ENCODE measurements around the gene PBX3.
"Not testable (repeated sequence)": the region's sequence is repeated elsewhere in the genome, so short reads cannot be mapped to it uniquely, and the experiment has no call there.

Gene PBX3

DNA sequence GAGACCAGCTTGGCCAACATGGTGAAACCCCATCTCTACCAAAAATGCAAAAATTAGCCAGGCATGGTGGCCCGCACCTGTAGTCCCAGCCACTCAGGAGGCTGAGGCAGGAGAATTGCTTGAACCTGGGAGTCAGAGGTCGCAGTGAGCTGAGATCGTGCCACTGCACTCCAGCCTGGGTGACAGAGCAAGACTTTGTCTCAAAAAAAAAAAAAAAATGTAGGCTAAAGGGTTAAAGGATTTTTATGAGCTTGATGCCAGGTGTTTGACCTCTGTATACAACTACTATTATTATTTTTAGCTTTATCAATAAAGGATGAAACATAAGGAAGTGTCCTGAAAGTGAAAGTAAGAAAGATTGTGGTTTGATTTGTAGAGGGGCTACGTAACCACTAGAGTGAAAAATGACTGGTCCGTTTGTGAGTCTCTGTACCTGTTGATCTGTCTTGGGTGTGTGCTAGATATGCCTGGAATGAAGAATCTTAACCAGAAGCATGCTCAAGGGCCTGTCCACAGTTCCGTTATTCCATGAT, 76.8 kb downstream of the PBX3 start:
- DNase-seq, result not testable (repeated sequence)

DNA sequence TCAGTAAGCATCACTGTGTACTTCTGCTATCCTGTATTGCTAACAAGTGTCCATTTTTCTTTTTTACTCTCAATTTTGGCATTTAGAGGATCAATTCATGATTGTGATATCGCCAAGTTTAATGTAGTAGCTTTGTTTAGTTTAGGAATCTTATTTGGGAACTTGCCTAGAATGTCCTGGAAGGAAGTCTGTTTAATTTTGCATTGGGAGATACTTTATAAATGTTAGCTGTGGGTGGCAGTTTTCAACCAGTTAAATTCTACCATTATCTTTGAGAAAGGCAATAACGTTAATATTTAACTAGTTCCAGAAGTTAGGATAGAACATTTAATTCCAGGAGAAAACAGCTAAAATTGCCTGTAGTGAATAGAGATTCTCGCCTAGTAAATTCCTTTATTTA, 78.6 kb downstream of the PBX3 start:
- DNase-seq, result no peak

DNA sequence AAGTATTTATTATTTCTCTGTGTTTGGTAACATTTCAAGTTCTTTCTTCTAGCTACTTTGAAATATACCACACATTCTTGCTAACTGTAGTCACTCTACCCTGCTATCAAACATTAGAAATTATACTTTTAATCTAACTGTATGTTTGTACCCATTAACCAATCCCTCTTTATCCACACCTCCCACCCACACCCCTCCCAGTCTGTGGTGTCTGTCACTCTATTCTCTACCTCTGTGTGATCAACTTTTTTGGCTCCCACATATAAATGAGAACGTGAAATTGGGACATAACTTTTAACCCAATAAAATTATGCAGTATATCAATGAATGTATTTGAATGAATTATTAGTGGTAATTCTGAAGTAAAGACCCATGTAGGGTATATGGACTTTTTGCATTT, 79.7 kb downstream of the PBX3 start:
- no peak for DNase-seq

GRCh38 chr9:125829743-125830142, 82.6 kb downstream of the PBX3 start:
- no peak for DNase-seq

DNA sequence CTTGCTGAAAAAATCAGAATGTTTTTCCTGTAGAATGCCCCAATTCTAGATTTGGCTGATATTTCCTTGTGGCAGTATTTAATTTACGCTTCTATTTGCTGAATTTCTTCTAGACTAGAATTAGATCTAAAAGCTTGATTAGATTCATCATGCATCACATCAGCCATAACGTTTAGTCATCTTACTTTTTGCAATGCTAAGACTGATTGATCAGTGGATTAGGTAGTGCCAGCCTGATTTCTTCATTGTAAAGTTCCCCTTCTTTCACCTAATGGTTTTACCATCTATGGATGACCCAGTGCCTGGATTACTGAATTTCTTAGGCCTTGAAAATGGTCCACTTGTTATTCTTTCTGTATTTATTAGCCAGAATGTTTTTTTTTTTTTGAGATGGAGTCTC, 83.9 kb downstream of the PBX3 start:
- no peak for DNase-seq

- DNase-seq, result no peak
These were observed 84.4 kb downstream of the PBX3 start for GRCh38 chr9:125831616-125832015.

DNA sequence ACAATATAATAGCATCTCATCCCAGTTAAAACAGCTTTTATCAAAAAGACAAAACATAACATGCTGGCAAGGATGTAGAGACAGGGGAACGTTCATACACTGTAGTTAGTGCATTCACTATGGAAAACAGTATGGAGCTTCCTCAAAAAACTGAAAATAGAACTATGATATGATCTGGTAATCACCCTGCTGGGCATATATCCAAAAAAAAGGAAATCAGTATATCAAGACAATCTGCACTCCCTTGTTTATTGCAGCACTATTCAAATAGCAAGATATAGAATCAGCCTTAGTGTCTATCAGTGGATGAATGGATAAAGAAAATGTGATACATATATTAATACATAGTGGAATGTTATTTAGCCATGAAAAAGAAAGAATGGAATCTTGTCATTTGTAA, 88.5 kb downstream of the PBX3 start:
- DNase-seq, result no peak

GRCh38 chr9:125839317-125839716, 92.1 kb downstream of the PBX3 start:
- no peak for DNase-seq

GRCh38 chr9:125841444-125841843, 94.3 kb downstream of the PBX3 start:
- no peak for DNase-seq

DNA sequence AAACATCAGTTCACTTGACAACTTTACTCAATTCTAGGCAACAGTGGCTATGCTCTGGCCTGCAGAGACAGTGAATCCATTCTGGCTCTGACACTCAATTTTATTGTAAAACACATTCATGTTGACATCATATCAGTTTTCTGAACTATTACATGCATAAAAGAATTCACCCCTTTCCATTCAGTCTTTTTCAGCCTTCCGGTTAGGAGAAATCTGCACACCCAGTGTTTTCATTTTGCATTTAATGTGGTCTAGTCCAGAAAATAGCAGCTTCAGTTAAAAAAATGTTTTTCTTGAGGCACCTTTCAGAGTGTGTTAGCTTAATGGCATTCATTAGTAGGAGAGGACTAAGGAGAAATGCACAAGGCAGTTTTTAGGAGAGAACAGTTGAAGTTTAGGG, 95.1 kb downstream of the PBX3 start:
- no peak for DNase-seq

DNA sequence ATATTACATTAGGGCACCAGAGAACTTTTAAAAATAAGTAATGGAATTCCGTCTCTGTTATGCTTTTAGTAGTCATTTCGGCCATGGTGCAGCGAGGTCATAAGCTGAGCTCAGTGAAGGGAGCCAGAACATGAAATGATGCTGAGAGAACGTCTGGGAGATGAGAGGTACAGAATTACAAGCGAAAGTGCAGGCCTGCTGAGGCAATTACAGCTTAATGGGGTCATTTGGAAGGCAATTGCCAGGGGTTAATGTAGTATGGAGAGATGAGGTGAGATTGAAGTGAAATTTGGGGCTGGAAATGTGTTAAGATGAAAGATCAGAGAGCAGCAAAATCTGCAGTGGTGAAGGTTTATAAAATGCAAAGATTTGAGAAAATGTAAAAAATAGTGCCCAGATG, 96.5 kb downstream of the PBX3 start:
- DNase-seq, result no peak

DNA sequence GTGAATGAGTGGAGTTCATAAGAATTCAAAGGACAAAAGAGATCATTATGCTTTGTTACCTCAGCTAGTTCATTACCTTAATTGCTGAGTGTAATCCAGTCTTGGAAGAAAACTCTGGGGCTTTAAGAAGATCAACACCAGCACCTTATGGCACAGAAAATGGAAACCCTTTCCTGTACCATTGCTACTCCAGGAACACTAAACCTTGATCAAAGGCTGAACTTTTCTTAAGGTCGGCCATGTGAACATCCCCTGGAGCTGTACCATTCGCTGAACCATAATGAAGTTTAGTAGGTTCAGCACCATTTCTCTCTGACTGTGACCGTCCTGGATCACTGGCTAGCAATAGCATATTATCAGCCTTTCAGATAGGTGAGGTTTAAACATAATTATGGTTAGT, 97.4 kb downstream of the PBX3 start:
- DNase-seq, result no peak

DNA sequence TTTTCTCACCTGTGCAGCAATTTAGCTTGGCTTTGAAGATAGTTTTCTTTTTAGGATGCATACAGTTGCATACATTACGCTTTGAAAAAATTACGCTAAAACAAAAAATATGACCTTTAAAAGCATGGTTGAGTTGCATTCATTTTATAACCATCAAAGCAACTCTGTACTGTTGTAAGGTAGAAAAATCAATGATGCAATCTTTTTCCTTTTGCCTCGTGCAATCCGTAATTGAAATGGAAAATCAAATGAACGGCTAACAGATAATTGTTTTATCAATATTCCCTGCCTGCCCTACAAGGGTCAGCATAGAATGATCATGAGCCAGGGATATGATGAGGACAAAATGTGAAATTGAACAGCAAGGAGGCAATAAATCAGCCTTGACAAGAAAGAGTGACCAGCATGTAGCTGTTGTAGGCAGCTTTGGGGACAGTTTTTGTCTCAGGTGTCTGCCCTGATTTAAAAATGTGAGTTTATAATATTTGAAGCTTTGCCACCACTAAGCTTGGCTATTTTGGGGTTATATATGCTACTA, 98.2 kb downstream of the PBX3 start:
- DNase-seq, result no peak

DNA sequence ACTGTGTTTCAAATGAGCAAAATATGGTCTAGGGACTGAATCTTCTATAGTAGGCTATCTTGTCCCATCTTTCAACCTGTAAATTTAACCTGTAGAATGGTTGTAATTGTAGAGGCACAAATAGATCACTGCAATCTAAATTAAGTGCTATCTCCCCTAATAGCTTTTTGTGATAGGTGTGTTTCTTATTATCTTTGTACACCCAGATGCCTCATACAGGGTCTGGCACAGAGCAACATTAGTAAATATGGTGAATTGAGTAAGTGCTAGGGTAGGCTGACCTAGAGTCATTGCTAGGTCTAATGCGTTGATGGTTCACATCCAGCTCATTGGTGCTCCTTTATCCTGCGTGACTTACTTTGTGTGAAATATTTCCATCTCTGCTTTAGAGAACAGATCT, 100.6 kb downstream of the PBX3 start:
- DNase-seq, result no peak

GRCh38 chr9:125850106-125850632, 103.0 kb downstream of the PBX3 start:
- no peak for DNase-seq

DNA sequence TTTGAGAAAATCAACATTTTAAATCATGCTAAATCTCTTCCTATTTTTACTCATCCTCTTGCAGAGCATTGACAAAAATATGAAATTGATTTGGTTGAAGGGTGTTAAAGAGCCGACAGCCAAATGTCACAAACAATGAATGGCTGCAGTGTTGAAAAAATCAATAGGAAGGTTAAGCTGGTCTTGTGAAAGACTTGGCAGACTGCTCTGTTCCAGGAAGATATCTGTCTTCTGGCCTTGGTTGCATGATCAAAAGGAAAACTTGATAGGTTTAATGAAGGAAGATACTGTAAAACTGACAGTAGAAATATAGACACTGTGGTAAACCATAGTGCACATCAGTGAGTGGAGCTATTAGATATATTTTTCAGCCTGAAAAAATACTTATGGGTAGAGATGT, 103.6 kb downstream of the PBX3 start:
- DNase-seq, result no peak

- DNase-seq, result no peak
These were observed 104.8 kb downstream of the PBX3 start for GRCh38 chr9:125851979-125852378.

- no peak for DNase-seq
These were observed 105.2 kb downstream of the PBX3 start for GRCh38 chr9:125852386-125852785.

DNA sequence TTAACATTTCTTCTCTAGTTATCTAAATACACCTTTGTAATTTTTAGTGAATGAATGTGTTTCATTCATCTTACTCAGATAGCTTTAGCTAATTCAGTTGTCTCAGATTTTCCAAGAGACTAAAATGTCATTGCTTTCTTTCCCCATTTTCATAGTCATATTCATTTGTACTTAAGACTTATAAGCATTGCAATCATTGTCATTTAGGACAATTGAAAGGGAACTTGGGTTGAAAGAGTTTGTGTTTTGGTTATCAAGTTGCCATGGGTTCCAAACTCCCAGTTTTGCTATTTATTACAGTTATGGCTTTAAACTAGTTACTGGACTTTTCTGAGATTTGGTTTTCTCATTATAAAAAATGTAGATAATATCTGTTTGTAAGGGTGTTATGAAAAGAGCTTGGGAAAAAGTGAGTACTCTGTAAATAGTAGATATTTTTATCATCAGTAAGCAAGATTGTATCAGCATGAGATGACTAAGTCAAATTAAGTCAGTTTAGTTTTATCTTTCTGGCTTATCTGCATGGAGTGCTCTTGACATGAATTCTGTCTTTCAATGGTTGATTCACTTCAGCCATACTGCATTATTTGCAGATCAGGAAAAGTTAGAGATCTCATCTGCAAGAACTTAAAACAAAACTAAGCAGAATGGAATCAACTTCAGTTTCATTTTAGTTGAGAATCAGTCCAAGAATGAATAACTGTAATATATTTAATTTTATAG, 107.5 kb downstream of the PBX3 start:
- DNase-seq, result no peak

GRCh38 chr9:125856331-125856730, 109.2 kb downstream of the PBX3 start:
- DNase-seq, result no peak

DNA sequence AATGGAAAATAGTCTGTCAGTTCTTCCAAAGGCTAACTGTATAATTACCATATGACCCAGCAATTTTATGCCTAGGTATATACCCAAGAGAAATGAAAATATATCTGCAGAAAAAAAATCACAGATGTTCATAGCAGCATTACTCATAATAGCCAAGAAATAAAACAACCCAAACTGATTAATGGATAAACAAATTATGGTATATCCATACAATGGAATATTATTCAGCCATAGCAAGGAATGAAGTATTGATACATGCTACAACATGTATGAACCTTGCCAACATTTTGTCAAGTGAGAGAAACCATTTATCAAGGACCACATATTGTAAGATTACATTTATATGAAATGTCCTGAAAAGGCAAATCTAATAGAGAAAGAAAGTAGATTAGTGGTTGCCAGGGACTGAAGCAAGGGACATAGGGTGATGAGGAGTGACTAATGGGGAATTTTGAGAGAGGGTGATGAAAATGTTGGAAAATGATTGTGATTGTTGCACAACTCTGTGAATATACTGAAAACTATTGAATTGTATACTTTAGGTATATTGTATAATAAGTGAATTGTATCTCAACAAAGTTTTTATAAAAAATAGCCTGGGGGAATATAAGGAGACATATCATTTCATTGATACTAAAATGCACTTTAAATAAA, 114.4 kb downstream of the PBX3 start:
- DNase-seq, result no peak

- DNase-seq, result no peak
These were observed 116.8 kb downstream of the PBX3 start for GRCh38 chr9:125863923-125864322.

DNA sequence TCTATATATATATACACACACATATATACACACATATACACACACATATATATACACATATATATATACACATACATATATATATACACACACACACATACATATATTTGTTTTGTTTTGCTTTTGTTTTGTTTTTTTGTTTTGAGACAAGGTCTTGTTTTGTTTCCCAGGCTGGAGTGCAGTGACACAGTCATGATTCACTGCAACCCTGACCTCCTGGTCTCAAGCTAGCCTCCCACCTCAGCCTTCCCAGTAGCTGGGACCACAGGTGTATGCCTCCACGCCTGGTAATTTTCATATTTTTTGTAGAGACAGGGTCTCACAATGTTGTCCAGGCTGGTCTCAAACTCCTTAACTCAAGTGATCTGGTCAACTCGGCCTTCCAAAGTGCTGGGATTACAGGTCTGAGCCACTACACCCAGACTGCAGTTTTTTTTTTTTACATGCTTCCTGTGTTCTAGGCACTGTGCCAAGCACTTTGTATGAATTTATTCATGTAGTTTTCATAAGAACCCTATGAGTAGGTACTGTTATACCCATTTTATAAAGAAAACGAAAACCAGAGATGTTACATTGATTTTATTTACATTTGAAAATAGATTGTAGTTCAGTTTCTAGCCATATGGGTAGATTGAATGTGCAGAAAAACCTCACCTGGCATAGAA, 120.7 kb downstream of the PBX3 start:
- DNase-seq, result no peak

All from SHP77 treated with DMSO at 0.1 percent for 48 hours (cell line).